IMR-90 (cell line): Measurements from ENCODE around the gene TSC22D4. TPM values are rescaled to one million over a fixed set of nuclear protein-coding genes. Genes with fewer than 3 reads are reported as not detected.
"Not testable (repeated sequence)": the region's sequence is repeated elsewhere in the genome, so short reads cannot be mapped to it uniquely, and the experiment has no call there.

Source experiments
- ATAC-seq: fragments of 200-7000 bp; cut with Tn5 transposase; 2 replicates; pipeline ENCODE4 v1.9.1; 2020; ENCODE audit warnings: low read depth, mild to moderate bottlenecking, moderate library complexity
- BruUV-seq: library from RNA; stranded (reverse); fragments of 400-500 nt; replicated peaks from 2 replicates; lab custom pipeline; 2021; lab: Mats Ljungman, UMichigan
- CTCF ChIA-PET: fragments of 300-600 bp; formaldehyde crosslinking; extraction: SDS; loops from one replicate; lab custom pipeline; 2021; ENCODE audit warnings: antibody characterized with exemption; lab: Yijun Ruan, JAX
- POLR2A ChIA-PET: fragments of 300-600 bp; sonication (Branson Sonifier 250); formaldehyde crosslinking; loops from one replicate; lab custom pipeline; 2022; ENCODE audit warnings: antibody characterized with exemption; ENCODE audit not compliant: unreplicated experiment; lab: Charles Lee
- DNase-seq: peaks from one replicate; pipeline ENCODE4 v3.0.0; 2013
- H2AFZ ChIP-seq: replicated peaks from 2 replicates; pipeline ENCODE3; 2013; ENCODE audit warnings: low read length, mild to moderate bottlenecking; ENCODE audit not compliant: poor library complexity
- H2AK5ac ChIP-seq: 2 replicates; pipeline ENCODE4 v1.6.1; 2013; ENCODE audit warnings: low read depth, low read length, inconsistent platforms
- H2AK9ac ChIP-seq: replicated peaks from 2 replicates; pipeline ENCODE3; 2013; ENCODE audit warnings: mild to moderate bottlenecking, low read depth, low read length, moderate library complexity; ENCODE audit not compliant: poor library complexity
- H2BK120ac ChIP-seq: 2 replicates; pipeline ENCODE4 v1.6.1; 2013; ENCODE audit warnings: low read depth, low read length, inconsistent platforms
- H2BK15ac ChIP-seq: 3 replicates; pipeline ENCODE4 v1.6.1; 2013; ENCODE audit warnings: low read depth, low read length, inconsistent platforms
- H2BK20ac ChIP-seq: 2 replicates; pipeline ENCODE4 v1.6.1; 2013; ENCODE audit warnings: low read depth, mild to moderate bottlenecking, inconsistent platforms, low read length, moderate library complexity
- H2BK5ac ChIP-seq: 2 replicates; pipeline ENCODE4 v1.6.1; 2013; ENCODE audit warnings: mild to moderate bottlenecking, low read depth, low read length, inconsistent platforms; ENCODE audit not compliant: poor library complexity, severe bottlenecking
- H3K14ac ChIP-seq: replicated peaks from 2 replicates; pipeline ENCODE4 v1.6.1; 2013; ENCODE audit warnings: low read depth, low read length, inconsistent platforms
- H3K18ac ChIP-seq: 2 replicates; pipeline ENCODE4 v1.6.1; 2013; ENCODE audit warnings: low read depth, low read length, control low read depth
- H3K23ac ChIP-seq: 2 replicates; pipeline ENCODE4 v1.6.1; 2013; ENCODE audit warnings: low read depth, low read length, inconsistent platforms
- H3K27ac ChIP-seq: 2 replicates; pipeline ENCODE4 v1.5.1; 2013; ENCODE audit warnings: mild to moderate bottlenecking, control low read depth, low read length; ENCODE audit not compliant: insufficient read depth
- H3K27me3 ChIP-seq: 2 replicates; pipeline ENCODE4 v1.6.1; 2013; ENCODE audit warnings: low read length; ENCODE audit not compliant: control insufficient read depth, insufficient read depth
- H3K36me3 ChIP-seq: 2 replicates; pipeline ENCODE4 v1.6.1; 2013; ENCODE audit warnings: low read length, mixed read lengths; ENCODE audit not compliant: control insufficient read depth, insufficient read depth
- H3K4ac ChIP-seq: 2 replicates; pipeline ENCODE4 v1.6.1; 2013; ENCODE audit warnings: low read depth, low read length, inconsistent platforms
- H3K4me1 ChIP-seq: 2 replicates; pipeline ENCODE4 v1.6.1; 2013; ENCODE audit warnings: low read length, mixed read lengths; ENCODE audit not compliant: control insufficient read depth, insufficient read depth
- H3K4me2 ChIP-seq: 2 replicates; pipeline ENCODE4 v1.6.1; 2013; ENCODE audit warnings: low read depth, mild to moderate bottlenecking, control low read depth, low read length, moderate library complexity
- H3K4me3 ChIP-seq: 2 replicates; pipeline ENCODE4 v1.5.1; 2013; ENCODE audit warnings: low read depth, mild to moderate bottlenecking, control low read depth, low read length, moderate library complexity; ENCODE audit not compliant: insufficient read depth
- H3K56ac ChIP-seq: 2 replicates; pipeline ENCODE4 v1.6.1; 2013; ENCODE audit warnings: low read length, inconsistent platforms; ENCODE audit not compliant: insufficient read depth; ENCODE audit errors: extremely low read depth
- H3K79me1 ChIP-seq, 2 experiments: 2 replicates each; pipeline ENCODE4 v1.6.1; 2013; ENCODE audit warnings: low read length in 2 of 2, inconsistent platforms in 1 of 2, low read depth in 1 of 2
- H3K9ac ChIP-seq: 2 replicates; pipeline ENCODE4 v1.6.1; 2013; ENCODE audit warnings: low read depth, low read length, control low read depth
- H3K9me1 ChIP-seq: 2 replicates; pipeline ENCODE4 v1.6.1; 2013; ENCODE audit warnings: low read length, inconsistent platforms; ENCODE audit not compliant: insufficient read depth
- H3K9me3 ChIP-seq: 2 replicates; pipeline ENCODE4 v1.6.1; 2013; ENCODE audit warnings: low read length; ENCODE audit not compliant: control insufficient read depth, insufficient read depth
- H4K20me1 ChIP-seq: 2 replicates; pipeline ENCODE4 v1.6.1; 2013; ENCODE audit warnings: low read length, inconsistent platforms; ENCODE audit not compliant: insufficient read depth
- H4K5ac ChIP-seq: 2 replicates; pipeline ENCODE4 v1.6.1; 2013; ENCODE audit warnings: mild to moderate bottlenecking, low read depth, low read length, control low read depth
- H4K8ac ChIP-seq, 2 experiments: 2 replicates each; pipeline ENCODE4 v1.6.1; 2013; ENCODE audit warnings: low read depth in 2 of 2, low read length in 2 of 2, control low read depth in 1 of 2, inconsistent platforms in 1 of 2
- H4K91ac ChIP-seq: 2 replicates; pipeline ENCODE4 v1.6.1; 2013; ENCODE audit warnings: low read depth, low read length, inconsistent platforms; ENCODE audit not compliant: insufficient read depth
- CEBPB ChIP-seq: IDR thresholded peaks from 2 replicates; pipeline ENCODE4 v1.6.1; 2012; ENCODE audit warnings: low read depth, low read length, improper control_type of control experiment
- SMC3 ChIP-seq: fragments of 150-350 bp; IDR thresholded peaks from 2 replicates; pipeline ENCODE4 v1.6.1; 2016; ENCODE audit warnings: low read depth, mild to moderate bottlenecking, antibody characterized with exemption, low read length, moderate library complexity
- WGBS, 2 experiments: methylation state at CpG; one replicate each; pipeline versions ENCODE4 v1.1.5 to v1.1.7; 2013; ENCODE audit warnings: missing lambda C conversion rate in 2 of 2; ENCODE audit not compliant: insufficient read length in 1 of 2; ENCODE audit errors: extremely low coverage in 2 of 2; 5-methylcytosine and 5-hydroxymethylcytosine counted together
- dilution Hi-C: fragments of 300-500 bp; cut with HindIII; formaldehyde crosslinking; loops from one replicate; pipeline ENCODE4 v1.14.3; 2018; ENCODE audit warnings: low sequenced_read_pairs; ENCODE audit not compliant: unreplicated experiment
- in situ Hi-C: fragments of 300-500 bp; cut with MboI; formaldehyde crosslinking; loops from 3 replicates; pipeline ENCODE4 v1.14.3; 2019; ENCODE audit warnings: low sequenced_read_pairs, inconsistent platforms, mixed read lengths
- intact Hi-C: fragments of 100-400 bp; cut with micrococcal nuclease; formaldehyde crosslinking; loops from 2 replicates; pipeline ENCODE4 v1.10.0; 2022
- polyA plus RNA-seq, 3 experiments: library from polyadenylated mRNA; depleted of rRNA; stranded (reverse); fragments of >200 nt; gene quantifications; 2 replicates each; pipeline ENCODE4 v1.2.3, GENCODE V29; 2012; ENCODE audit warnings: low replicate concordance in 1 of 3
- total RNA-seq: library from RNA; depleted of rRNA; stranded (reverse); fragments of >200 nt; gene quantifications from 2 replicates; pipeline ENCODE4 v1.2.3, GENCODE V29; 2012

TSC22D4 gene
- total and polyA plus RNA-seq, 2 of the 4 experiments (the other 2 are of a cell fraction), result 9.3 to 29.9 TPM

GRCh38 chr7:100449190-100449795, 29.7 kb downstream of the TSC22D4 start:
- Histone ChIP-seq H3K9me1 (peaks cover 19% of the 10 kb centered on the region), H3K9me3 (no peaks in the 10 kb centered on the region), H3K27me3 (no peaks in the 10 kb centered on the region), H3K23ac (no peak overlapping the region), H2AK9ac (peak overlapping the region; percentile 52), H3K4me1 (peaks cover 20% of the 10 kb centered on the region), H3K18ac (no peak overlapping the region), H3K56ac (no peak overlapping the region), H3K4me2 (no peak overlapping the region), H3K4ac (no peak overlapping the region), H3K14ac (no peak overlapping the region), H3K4me3 (no peak overlapping the region), H3K9ac (no peak overlapping the region), H2AK5ac (no peak overlapping the region), H2AFZ (peak overlapping the region; percentile 34), H3K79me1 (no peaks in the 10 kb centered on the region), H4K20me1 (no peaks in the 10 kb centered on the region), H2BK120ac (no peak overlapping the region), H3K27ac (no peak overlapping the region), H2BK5ac (no peak overlapping the region), H2BK15ac (no peak overlapping the region), H4K5ac (no peak overlapping the region), H4K8ac (no peak overlapping the region), H2BK20ac (no peak overlapping the region), H4K91ac (no peak overlapping the region), H3K36me3 (no peaks in the 10 kb centered on the region)
- ATAC-seq (no peak), DNase-seq (no peak)
- POLR2A ChIA-PET, result interaction anchor here (0.7 kb wide), 1 partner anchor 12 kb away, joined by 5 read pairs; no protein-coding TSS in a partner anchor
- TF ChIP-seq CEBPB, result peak; percentile 59
- TF ChIP-seq SMC3, result no peak
- dilution Hi-C loops (no loop called here), in situ Hi-C loops (loop anchor here (25.0 kb wide), 1 partner anchor 663 kb away; no protein-coding TSS in a partner anchor), intact Hi-C loops (no loop called here)
- CTCF ChIA-PET, result interaction anchor here (1.3 kb wide), 1 partner anchor 10 kb away, joined by 3 read pairs; no protein-coding TSS in a partner anchor
- BruUV-seq, result no TSS peak
- 92% methylated on average over 2 of the region's 13 CpGs; no CpG with 5 or more reads in 1 of the 2 experiments for WGBS, 2 experiments

- BruUV-seq, H2AK9ac ChIP-seq, H4K91ac ChIP-seq, H2AFZ ChIP-seq, H3K18ac ChIP-seq, H2AK5ac ChIP-seq, H3K14ac ChIP-seq, intact Hi-C loops, POLR2A ChIA-PET, H4K20me1 ChIP-seq, H2BK5ac ChIP-seq, H3K4ac ChIP-seq, H3K56ac ChIP-seq, H3K9me3 ChIP-seq, H2BK120ac ChIP-seq, H3K27ac ChIP-seq, H3K79me1 ChIP-seq, H2BK15ac ChIP-seq, H3K36me3 ChIP-seq, H3K23ac ChIP-seq, ATAC-seq, H4K8ac ChIP-seq, H2BK20ac ChIP-seq, H3K9ac ChIP-seq, H3K4me3 ChIP-seq, H4K5ac ChIP-seq, DNase-seq, H3K27me3 ChIP-seq, H3K4me2 ChIP-seq, dilution Hi-C loops: not testable (repeated sequence)
- H3K9me1 ChIP-seq, result peaks cover 24% of the 10 kb centered on the region
- CTCF ChIA-PET, result interaction anchor here (0.5 to 0.6 kb wide), 2 partner anchors 98 to 113 kb away, joined by 3 read pairs; no protein-coding TSS in a partner anchor
- in situ Hi-C loops, result loop anchor here (25.0 kb wide), 1 partner anchor 665 kb away; no protein-coding TSS in a partner anchor
- 91% methylated on average over 4 of the region's 8 CpGs; no CpG with 5 or more reads in 1 of the 2 experiments for WGBS, 2 experiments
- H3K4me1 ChIP-seq, result peaks cover 26% of the 10 kb centered on the region
Measured at GRCh38 chr7:100447363-100447762, 31.7 kb downstream of the TSC22D4 start.
